Endothelial cell of umbilical vein (primary cell): Measurements from ENCODE around the gene CACHD1. TPM values are rescaled to one million over a fixed set of nuclear protein-coding genes. Genes with fewer than 3 reads are reported as not detected.

Experiments
- BruUV-seq: library from RNA; stranded (reverse); fragments of 400-500 nt; replicated peaks from 2 replicates; lab custom pipeline; 2021; lab: Mats Ljungman, UMichigan
- CTCF ChIA-PET: fragments of 300-600, 350-600 bp; sonication (Branson Sonifier 250); formaldehyde crosslinking; loops from one replicate; lab custom pipeline; 2021; ENCODE audit warnings: antibody characterized with exemption, inconsistent platforms; lab: Charles Lee
- POLR2A ChIA-PET: fragments of 300-600, 350-600 bp; sonication (Branson Sonifier 250); formaldehyde crosslinking; loops from one replicate; lab custom pipeline; 2021; ENCODE audit warnings: antibody characterized with exemption, inconsistent platforms; lab: Charles Lee
- DNase-seq: peaks from one replicate; pipeline ENCODE4 v3.0.0-alpha.2; 2011; ENCODE audit warnings: low read depth, low spot score
- FAIRE-seq: peaks from 2 replicates; lab custom pipeline; 2011; peaks lifted over from hg19 to GRCh38; lab: Jason Lieb, UNC
- H2AFZ ChIP-seq: 2 replicates; pipeline ENCODE4 v1.6.0; 2012; ENCODE audit warnings: low read depth, low read length, control low read depth, inconsistent platforms
- H3K27ac ChIP-seq: 2 replicates; pipeline ENCODE4 v1.5.1; 2011; ENCODE audit warnings: low read depth, mild to moderate bottlenecking, control low read depth, low read length, moderate library complexity; ENCODE audit not compliant: insufficient read depth
- H3K27me3 ChIP-seq, 2 experiments: 2 replicates each; pipeline versions ENCODE4 v1.6.0 to v1.6.1; 2011; ENCODE audit warnings: low read length in 2 of 2, mixed read lengths in 1 of 2; ENCODE audit not compliant: control insufficient read depth in 2 of 2, insufficient read depth in 2 of 2
- H3K36me3 ChIP-seq, 2 experiments: 2 replicates in 1 of 2; 3 replicates in 1 of 2; pipeline ENCODE4 v1.5.1; 2011; ENCODE audit warnings: low read length in 2 of 2, mild to moderate bottlenecking in 1 of 2, moderate library complexity in 1 of 2; ENCODE audit not compliant: control insufficient read depth in 2 of 2, insufficient read depth in 2 of 2; ENCODE audit errors: extremely low read depth in 1 of 2
- H3K4me1 ChIP-seq: 3 replicates; pipeline ENCODE4 v1.5.1; 2011; ENCODE audit warnings: mild to moderate bottlenecking, low read length; ENCODE audit not compliant: control insufficient read depth, insufficient read depth; ENCODE audit errors: extremely low read depth
- H3K4me2 ChIP-seq: 2 replicates; pipeline ENCODE4 v1.6.1; 2011; ENCODE audit warnings: low read length, control low read depth, mixed read lengths; ENCODE audit not compliant: insufficient read depth
- H3K4me3 ChIP-seq, 3 experiments: fragments of 200-600 bp in 1 of 3; sonication (generic), shearing (Covaris generic) in 1 of 3; replicated peaks in 1 of 3; 2 replicates each; pipeline ENCODE4 v1.5.1; 2011 to 2016; ENCODE audit warnings: control low read depth in 3 of 3, low read length in 3 of 3, mild to moderate bottlenecking in 2 of 3, inconsistent platforms in 1 of 3, low read depth in 1 of 3, moderate library complexity in 1 of 3; ENCODE audit not compliant: insufficient read depth in 1 of 3
- H3K79me2 ChIP-seq: 2 replicates; pipeline ENCODE4 v1.6.0; 2012; ENCODE audit warnings: low read length, inconsistent platforms; ENCODE audit not compliant: control insufficient read depth, insufficient read depth
- H3K9ac ChIP-seq: replicated peaks from 2 replicates; pipeline ENCODE3; 2011; ENCODE audit warnings: low read length, control low read depth; ENCODE audit not compliant: insufficient read depth; ENCODE audit errors: extremely low read depth
- H3K9me1 ChIP-seq: replicated peaks from 3 replicates; pipeline ENCODE4 v1.6.0; 2011; ENCODE audit warnings: mild to moderate bottlenecking, low read length; ENCODE audit not compliant: control insufficient read depth, insufficient read depth; ENCODE audit errors: extremely low read depth
- H3K9me3 ChIP-seq: replicated peaks from 2 replicates; pipeline ENCODE4 v1.5.1; 2012; ENCODE audit warnings: low read length, inconsistent platforms; ENCODE audit not compliant: control insufficient read depth, insufficient read depth
- H4K20me1 ChIP-seq: replicated peaks from 2 replicates; pipeline ENCODE3; 2011; ENCODE audit warnings: mild to moderate bottlenecking, low read length; ENCODE audit not compliant: control insufficient read depth, insufficient read depth; ENCODE audit errors: extremely low read depth
- CTCF ChIP-seq, 2 donors: IDR thresholded peaks; 1 replicate in 1 of 2; 2 replicates in 1 of 2; pipeline ENCODE4 v1.5.1; 2011; ENCODE audit warnings: low read length in 2 of 2, mild to moderate bottlenecking in 2 of 2, moderate library complexity in 2 of 2, control low read depth in 1 of 2, inconsistent platforms in 1 of 2, low read depth in 1 of 2; ENCODE audit not compliant: insufficient read depth in 1 of 2; ENCODE audit errors: extremely low read depth in 1 of 2
- EZH2 ChIP-seq: IDR thresholded peaks from 2 replicates; pipeline ENCODE4 v1.6.1; 2012; ENCODE audit warnings: borderline replicate concordance, low read depth, mild to moderate bottlenecking, moderate library complexity, low read length, inconsistent platforms; ENCODE audit not compliant: severe bottlenecking
- FOS ChIP-seq: IDR thresholded peaks from 2 replicates; pipeline ENCODE4 v1.6.1; 2011; ENCODE audit warnings: mild to moderate bottlenecking, low read length, moderate library complexity, borderline replicate concordance; ENCODE audit not compliant: insufficient read depth
- JUN ChIP-seq: IDR thresholded peaks from 2 replicates; pipeline ENCODE4 v1.6.1; 2011; ENCODE audit warnings: borderline replicate concordance, low read depth; ENCODE audit not compliant: insufficient read length, insufficient read depth
- MAX ChIP-seq: IDR thresholded peaks from 2 replicates; pipeline ENCODE4 v1.6.1; 2011; ENCODE audit not compliant: insufficient read depth, insufficient read length
- MYC ChIP-seq: IDR thresholded peaks from one replicate; pipeline ENCODE4 v1.6.1; 2011; ENCODE audit warnings: mild to moderate bottlenecking, low read depth, low read length
- POLR2A ChIP-seq: IDR thresholded peaks from 2 replicates; pipeline ENCODE4 v1.6.1; 2012; ENCODE audit warnings: low read depth, mild to moderate bottlenecking, control low read depth, low read length
- dilution Hi-C: fragments of 300-500 bp; cut with MboI; formaldehyde crosslinking; loops from one replicate; pipeline ENCODE4 v1.15.0; 2019; ENCODE audit warnings: low sequenced_read_pairs; ENCODE audit not compliant: extremely low pct_ligation_motif_present
- intact Hi-C: fragments of 100-400 bp; cut with micrococcal nuclease; formaldehyde crosslinking; loops from one replicate; pipeline ENCODE4 v1.10.0; 2022
- polyA plus RNA-seq, 4 experiments: library from polyadenylated mRNA; depleted of rRNA in 3 of 4; stranded (reverse) in 3 of 4; unstranded in 1 of 4; fragments of >200 nt; gene quantifications; 2 replicates each; pipeline versions ENCODE4 v1.2.1 to v1.2.3, GENCODE V29; 2011 to 2012; ENCODE audit warnings: missing spikeins in 1 of 4
- total RNA-seq: library from RNA; stranded (reverse); gene quantifications from 2 replicates; pipeline ENCODE4 v1.2.3, GENCODE V29; 2021

CACHD1 gene
- total and polyA plus RNA-seq, 2 donors (not counting 3 experiments of a cell fraction or from before 2014, with no cell fraction given) = 3.6 to 9.3 TPM

- Histone ChIP-seq H3K9me1 (no peaks in the 10 kb centered on the region), H4K20me1 (no peaks in the 10 kb centered on the region), H3K9me3 (no peaks in the 10 kb centered on the region), H3K4me3 (no peak overlapping the region), H3K27ac (no peak overlapping the region), H3K36me3 (no peaks in the 10 kb centered on the region), H3K4me2 (no peak overlapping the region), H3K79me2 (no peaks in the 10 kb centered on the region), H3K4me1 (no peaks in the 10 kb centered on the region), H2AFZ (no peak overlapping the region), H3K27me3 (no peaks in the 10 kb centered on the region), H3K9ac (no peak overlapping the region)
- no peak for TF ChIP-seq MYC
- no peak for TF ChIP-seq FOS
- TF ChIP-seq MAX = no peak
- no peak for TF ChIP-seq JUN
- no peak for TF ChIP-seq CTCF (IDR thresholded peaks at IDR 0.05; ENCODE audit: extremely low read depth in 1 of 2, insufficient read depth in 1 of 2, low read depth in 1 of 2, low read length in 2 of 2)
- no peak for TF ChIP-seq POLR2A
- TF ChIP-seq EZH2 = no peak
- ChIA-PET CTCF (interaction anchor here (0.6 kb wide), 1 partner anchor 9 kb away, joined by 3 read pairs; no protein-coding TSS in a partner anchor), POLR2A (no interaction called here)
- no TSS peak for BruUV-seq
- intact Hi-C loops (no loop called here), dilution Hi-C loops (no loop called here)
- FAIRE-seq (no peak), DNase-seq (no peak)
Observed at GRCh38 chr1:64594446-64594845, 124.5 kb downstream of the CACHD1 start.
